Renal cortex interstitium (tissue), 11 donors: ENCODE measurements around the gene SLC6A18. TPM values are rescaled to one million over a fixed set of nuclear protein-coding genes. Genes with fewer than 3 reads are reported as not detected.

Experiments used
- DNase-seq, 11 donors: peaks; one replicate each; pipeline ENCODE4 v3.0.0-alpha.2; 2013; ENCODE audit warnings: low read depth in 9 of 11, low spot score in 4 of 11; ENCODE audit errors: extremely low read depth in 1 of 11
- polyA plus RNA-seq, 3 donors: library from polyadenylated mRNA; unstranded; fragments of 120-200 nt; gene quantifications; one replicate each; pipeline ENCODE4 v1.2.1, GENCODE V29; 2013; ENCODE audit not compliant: insufficient read length in 3 of 3

SLC6A18 gene
- polyA plus RNA-seq, 3 donors = 0.12 to 4.6 (median 3.4) TPM

DNA sequence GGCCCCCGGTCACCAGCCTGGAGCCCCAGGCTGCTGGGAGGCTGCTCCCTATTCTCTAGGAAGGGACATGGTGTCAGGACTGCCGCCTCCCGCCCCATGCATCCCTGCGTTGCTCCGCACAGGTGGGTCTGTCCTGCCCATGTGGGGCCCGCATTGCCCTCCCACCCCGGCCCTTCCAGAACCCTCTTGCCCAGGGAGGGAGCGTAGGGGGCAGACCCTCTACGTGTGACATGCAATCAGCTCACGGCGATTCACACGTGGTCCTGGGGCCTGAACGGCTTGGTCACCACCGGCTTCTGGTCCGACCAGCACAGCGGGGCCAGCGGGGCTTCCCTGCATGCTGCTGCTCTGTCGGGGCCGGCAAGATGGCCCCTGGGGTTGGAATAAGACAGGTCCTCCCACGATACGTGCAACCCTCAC, 14.3 kb upstream of the SLC6A18 start:
- no peak for DNase-seq

DNA sequence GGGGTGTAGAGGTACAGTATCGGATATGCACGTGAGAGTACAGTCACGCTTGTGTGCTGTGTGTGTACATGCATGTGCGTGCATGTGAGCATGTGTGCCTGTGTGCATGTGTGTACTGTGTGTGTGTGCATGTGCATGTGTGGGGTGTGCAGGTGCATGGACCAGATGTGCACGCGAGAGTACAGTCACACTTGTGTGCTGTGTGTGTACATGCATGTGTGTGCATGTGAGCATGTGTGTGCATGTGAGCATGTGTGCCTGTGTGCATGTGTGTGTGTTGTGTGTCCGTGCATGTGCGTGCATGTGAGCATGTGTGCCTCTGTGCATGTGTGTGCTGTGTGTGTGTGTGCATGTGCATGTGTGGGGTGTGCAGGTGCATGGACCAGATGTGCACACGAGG, 13.5 kb upstream of the SLC6A18 start:
- no peak for DNase-seq

DNA sequence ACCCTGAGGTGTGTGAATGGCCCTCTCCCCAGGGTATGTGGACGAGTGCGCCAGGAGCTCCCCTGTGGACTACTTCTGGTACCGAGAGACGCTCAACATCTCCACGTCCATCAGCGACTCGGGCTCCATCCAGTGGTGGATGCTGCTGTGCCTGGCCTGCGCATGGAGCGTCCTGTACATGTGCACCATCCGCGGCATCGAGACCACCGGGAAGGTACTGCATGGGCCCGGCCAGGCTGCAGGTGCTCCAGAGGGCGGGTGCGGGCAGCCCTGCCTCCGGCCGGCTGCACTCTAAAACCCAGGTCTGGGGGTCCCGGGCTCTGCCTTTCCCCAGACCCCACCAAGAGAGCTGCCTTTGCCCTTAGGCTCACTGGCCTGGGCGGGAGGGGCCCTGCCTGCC, 12.9 kb upstream of the SLC6A18 start:
- no peak for DNase-seq

DNA sequence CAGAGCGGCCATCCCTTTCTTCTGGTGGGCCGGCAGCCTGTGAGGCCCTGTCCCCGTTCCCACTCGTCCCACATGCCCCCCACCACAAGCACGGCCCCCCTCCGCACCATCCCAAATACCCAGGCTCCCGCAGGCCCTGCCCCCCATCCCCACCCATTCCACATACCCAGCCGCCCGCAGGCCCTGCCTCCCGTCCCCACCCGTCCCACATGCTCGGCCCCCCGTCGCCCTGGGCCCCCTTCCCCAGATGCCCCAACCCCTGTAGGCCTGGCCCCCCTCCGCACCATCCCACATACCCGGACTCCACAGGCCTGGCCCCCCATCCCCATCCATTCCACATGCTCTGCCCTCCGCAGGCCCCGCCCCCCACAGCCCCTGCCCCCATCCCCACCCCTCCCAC, 12.3 kb upstream of the SLC6A18 start:
- no peak for DNase-seq

DNA sequence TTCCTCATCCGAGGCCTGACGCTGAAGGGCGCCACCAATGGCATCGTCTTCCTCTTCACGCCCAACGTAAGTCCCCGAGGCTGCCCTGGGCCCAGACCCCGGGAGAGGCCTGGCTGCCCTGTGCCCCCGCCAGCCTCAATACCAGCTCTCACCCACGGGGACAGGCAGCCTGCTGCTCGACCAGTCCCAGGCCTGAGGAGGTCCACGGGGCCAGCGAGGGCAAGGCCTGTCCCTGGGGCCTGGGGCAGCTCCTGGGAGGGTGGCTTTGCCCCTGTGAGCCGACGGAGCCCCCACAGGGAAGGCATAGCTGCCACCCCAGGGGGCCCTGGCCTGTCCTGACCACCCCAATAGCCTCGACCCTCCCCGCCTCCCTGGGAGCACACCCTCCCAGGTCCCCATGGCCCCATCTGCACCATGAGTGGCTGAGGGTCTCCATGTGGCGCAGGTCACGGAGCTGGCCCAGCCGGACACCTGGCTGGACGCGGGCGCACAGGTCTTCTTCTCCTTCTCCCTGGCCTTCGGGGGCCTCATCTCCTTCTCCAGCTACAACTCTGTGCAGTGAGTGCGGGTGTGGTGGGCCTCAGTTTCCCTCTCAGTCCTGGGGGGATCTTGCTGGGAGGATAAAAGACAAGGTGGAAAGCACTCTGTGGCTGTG, 11.5 kb upstream of the SLC6A18 start:
- DNase-seq = no peak

GRCh38 chr5:1214163-1214935, 10.8 kb upstream of the SLC6A18 start:
- no peak for DNase-seq

DNA sequence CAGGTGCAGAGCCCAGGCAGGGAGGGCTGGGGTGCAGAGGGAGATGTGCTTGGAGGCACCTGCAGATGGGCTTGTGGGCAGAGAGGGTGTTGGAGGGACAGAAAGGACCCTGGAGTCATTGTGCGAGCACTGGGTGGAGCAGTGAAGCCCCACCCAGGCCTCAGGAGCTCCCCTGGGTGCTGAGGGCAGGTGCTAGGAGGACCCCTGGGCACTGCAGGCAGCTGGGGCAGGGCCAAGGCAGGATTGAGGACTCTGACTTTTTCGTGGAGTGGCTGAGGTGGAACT, 10.3 kb upstream of the SLC6A18 start:
- DNase-seq = no peak

DNA sequence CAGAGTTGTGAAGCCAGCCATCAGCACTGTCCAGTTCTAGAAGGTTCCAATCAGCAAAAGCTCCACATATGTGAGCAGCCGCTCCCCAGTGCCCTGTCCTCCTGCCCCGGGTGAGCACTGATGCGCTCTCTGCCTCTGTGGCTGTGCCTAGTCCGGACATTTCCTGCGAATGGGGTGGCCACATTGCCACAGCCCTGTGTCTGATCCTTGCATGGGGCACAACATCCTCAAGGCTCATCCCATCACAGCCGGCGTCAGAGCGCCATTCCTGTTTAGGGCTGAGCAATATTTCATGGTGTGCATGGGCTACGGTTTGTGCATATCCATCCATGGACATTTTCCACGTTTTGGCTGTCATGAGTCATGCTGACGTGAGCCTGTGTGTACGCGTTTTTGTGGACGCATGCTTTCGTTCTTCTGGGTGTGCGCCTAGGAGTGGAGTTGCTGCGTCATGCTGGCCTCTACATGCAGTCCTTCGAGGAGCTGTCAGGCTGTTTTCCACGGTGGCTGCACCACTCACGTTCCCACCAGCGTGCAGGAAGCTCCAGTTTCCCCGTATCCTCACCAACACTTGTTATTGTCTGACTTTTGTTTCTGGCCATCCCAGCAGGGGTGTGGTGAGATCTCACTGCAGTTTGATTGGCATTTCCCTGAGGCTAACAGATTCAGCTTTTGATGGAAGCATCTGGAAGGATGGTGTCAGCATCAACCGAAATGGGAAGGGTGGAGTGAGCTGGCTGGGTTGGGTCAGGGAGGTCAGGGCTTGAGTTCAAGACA, 9.7 kb upstream of the SLC6A18 start:
- no peak for DNase-seq

DNA sequence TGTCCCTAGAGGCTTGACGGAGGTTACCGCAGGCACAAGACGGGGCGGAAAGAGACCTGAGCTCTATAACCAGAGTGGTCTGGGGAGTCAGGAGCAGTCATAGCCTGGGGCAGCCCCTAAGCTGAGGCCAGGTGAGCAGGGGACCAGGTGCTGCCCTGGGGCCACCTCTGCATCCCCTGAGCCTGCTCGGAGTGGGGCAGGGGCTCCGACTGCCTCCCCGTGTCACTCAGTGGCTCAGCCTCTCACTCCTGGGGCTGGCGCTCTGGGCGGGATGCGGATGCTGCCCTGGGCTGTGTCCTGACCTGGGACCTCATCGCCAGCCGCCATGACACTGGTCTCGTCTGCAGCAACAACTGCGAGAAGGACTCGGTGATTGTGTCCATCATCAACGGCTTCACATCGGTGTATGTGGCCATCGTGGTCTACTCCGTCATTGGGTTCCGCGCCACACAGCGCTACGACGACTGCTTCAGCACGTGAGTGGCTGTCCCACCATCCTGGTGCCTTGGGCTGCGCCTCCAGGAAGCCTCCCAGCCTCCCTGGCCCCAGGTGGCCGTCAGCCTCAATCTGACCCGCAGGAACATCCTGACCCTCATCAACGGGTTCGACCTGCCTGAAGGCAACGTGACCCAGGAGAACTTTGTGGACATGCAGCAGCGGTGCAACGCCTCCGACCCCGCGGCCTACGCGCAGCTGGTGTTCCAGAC, 8.8 kb upstream of the SLC6A18 start:
- DNase-seq = no peak

- DNase-seq = no peak
Measured at GRCh38 chr5:1216918-1217295, 8.3 kb upstream of the SLC6A18 start.

DNA sequence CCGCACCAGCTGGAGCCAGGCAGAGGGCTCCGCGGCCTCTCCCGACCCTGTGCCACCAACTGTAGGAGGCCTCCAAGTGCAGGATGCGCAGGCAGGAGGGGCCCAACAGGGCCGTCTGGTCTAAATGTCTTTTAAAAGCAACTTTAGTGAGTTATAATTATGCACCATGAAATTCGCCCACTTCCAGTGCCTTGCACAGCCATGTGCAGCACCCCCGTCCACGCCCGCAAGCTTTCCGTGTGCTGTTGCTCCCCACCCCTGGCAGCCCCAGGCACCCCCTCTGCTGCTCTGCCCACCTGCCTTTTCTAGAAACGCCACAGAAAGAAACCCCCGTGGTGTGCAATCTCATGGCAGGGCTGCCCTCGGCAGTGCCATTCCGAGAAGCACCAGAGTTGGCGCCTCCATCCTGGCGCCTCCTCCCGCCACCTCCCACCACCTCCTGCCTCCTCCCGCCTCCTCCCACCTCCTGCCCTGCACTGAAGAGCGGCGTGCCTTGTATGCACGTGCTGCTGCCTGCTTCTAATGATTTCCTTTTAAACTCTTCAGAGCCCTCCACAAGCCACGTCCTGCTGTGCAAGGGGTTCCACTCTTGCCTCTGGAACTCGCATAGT, 7.5 kb upstream of the SLC6A18 start:
- DNase-seq = peak in 2 of 11 donors; percentile 30 to 43

DNA sequence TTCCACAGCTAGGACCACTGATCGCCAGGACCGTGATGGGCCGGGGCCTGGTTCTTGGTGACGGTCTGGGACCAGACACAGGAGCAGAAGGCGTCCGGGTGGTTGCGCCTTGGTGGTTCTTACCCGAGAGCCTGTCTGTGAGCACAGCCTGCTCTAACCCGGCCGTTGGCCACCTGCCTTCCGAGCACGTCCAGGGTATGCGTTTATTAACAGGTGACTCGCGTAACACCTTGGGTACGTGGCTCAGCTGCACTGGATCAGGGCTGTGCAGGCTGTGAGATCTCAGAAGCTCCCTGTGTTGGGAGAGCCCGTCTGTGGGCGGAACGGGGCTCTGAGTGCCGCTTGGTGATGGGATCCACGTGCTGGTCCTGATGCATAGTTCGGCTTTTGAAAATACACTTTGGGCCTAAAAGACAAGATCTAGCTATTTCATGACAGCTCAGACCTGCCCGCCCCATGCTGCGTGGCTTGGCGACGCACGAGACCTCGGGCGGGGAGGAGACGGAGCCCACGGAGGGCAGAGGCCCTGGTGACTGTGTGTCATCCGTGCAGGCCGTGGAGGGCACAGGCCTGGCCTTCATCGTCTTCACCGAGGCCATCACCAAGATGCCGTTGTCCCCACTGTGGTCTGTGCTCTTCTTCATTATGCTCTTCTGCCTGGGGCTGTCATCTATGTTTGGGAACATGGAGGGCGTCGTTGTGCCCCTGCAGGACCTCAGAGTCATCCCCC, 6.7 kb upstream of the SLC6A18 start:
- no peak for DNase-seq

- no peak for DNase-seq
Measured at GRCh38 chr5:1219098-1219767, 5.9 kb upstream of the SLC6A18 start.

DNA sequence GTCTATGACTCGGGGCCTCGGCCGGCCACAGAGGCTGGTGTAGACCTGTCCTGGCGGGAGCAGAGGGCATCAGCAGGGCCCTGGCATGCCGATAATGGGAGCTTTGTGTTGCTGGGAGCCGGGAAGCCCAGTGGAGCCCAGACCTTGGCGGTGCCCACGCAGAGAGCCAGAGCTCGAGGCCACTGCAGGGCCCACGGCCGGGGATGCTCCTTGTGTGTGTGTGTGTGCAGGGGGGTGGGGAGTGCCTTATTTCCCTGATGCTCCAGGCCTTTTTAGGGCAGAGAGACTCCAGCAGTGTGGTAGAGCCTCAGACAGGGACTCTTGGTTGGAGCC, 5.4 kb upstream of the SLC6A18 start:
- DNase-seq = no peak

DNA sequence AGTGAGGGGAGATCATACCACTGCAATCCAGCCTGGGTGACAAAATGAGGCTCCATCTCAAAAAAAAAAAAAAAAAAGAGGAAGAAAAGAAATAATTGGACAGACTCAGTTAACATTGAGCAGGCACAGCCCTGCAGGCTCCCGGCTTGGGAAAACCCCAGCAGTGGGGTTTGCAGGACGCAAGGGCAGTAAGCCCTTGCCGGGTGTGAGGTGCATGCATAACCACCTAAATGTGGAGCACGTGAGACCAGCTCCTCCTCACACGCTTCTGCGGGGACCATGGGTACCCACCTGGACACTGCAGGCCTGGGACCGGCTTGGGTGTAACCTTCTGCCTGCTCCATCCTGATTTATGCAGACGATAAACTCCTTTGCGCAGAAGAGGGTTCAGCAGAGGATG, 4.8 kb upstream of the SLC6A18 start:
- no peak for DNase-seq

GRCh38 chr5:1220831-1221230, 4.3 kb upstream of the SLC6A18 start:
- DNase-seq = no peak

DNA sequence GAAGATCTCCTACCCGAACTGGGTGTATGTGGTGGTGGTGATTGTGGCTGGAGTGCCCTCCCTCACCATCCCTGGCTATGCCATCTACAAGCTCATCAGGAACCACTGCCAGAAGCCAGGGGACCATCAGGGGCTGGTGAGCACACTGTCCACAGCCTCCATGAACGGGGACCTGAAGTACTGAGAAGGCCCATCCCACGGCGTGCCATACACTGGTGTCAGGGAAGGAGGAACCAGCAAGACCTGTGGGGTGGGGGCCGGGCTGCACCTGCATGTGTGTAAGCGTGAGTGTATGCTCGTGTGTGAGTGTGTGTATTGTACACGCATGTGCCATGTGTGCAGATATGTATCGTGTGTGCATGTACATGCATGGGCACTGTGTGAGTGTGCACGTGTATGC, 3.5 kb upstream of the SLC6A18 start:
- no peak for DNase-seq

- DNase-seq = no peak
Measured at GRCh38 chr5:1222147-1222546, 3.0 kb upstream of the SLC6A18 start.
